ENCODE measurements around the gene GTF2F2.

GRCh38 chr13:45215392-45216077, 95.2 kb downstream of the GTF2F2 start:
- no peak for TF ChIP-seq CTCF (IDR thresholded peaks at IDR 0.05)
- no peak for TF ChIP-seq EZH2 (IDR thresholded peaks at IDR 0.05; ENCODE audit: borderline replicate concordance, insufficient read depth, low read depth, low read length, poor library complexity, severe bottlenecking)
